MG63 (cell line): ENCODE measurements around the gene ZNF746. TPM values are rescaled to one million over a fixed set of nuclear protein-coding genes. Genes with fewer than 3 reads are reported as not detected.
A peak's percentile ranks its signal among the peaks of the same experiment; 100 is the strongest.

Source experiments
- DNase-seq: peaks from one replicate; pipeline ENCODE4 v3.0.0-alpha.2; 2020
- H3K27me3 ChIP-seq: fragments of 250-450 bp; sonication (Bioruptor Pico); 2 replicates; pipeline ENCODE4 v1.5.1; 2020; ENCODE audit warnings: mild to moderate bottlenecking, moderate library complexity
- H3K36me3 ChIP-seq: fragments of 250-450 bp; sonication (Bioruptor Pico); 2 replicates; pipeline ENCODE4 v1.5.1; 2020; ENCODE audit warnings: mild to moderate bottlenecking, moderate library complexity
- H3K4me3 ChIP-seq: fragments of 250-450 bp; sonication (Bioruptor Pico); 2 replicates; pipeline ENCODE4 v1.5.1; 2020; ENCODE audit warnings: mild to moderate bottlenecking, moderate library complexity
- H3K9me3 ChIP-seq: fragments of 250-450 bp; sonication (Bioruptor Pico); 2 replicates; pipeline ENCODE4 v1.5.1; 2020; ENCODE audit warnings: mild to moderate bottlenecking, moderate library complexity
- total RNA-seq: library from RNA; depleted of rRNA; stranded (reverse); fragments of >200 nt; shearing (Covaris generic); gene quantifications from 2 replicates; pipeline ENCODE4 v1.2.3, GENCODE V29; 2014; ENCODE audit warnings: low replicate concordance

Gene ZNF746
- total RNA-seq, 1 experiment from 2014 or later: 14.4 TPM

GRCh38 chr7:149469806-149470205 is 27.8 kb downstream of the ZNF746 start:
- Histone ChIP-seq H3K36me3 (peaks cover 6% of the 10 kb centered on the region), H3K27me3 (no peaks in the 10 kb centered on the region), H3K9me3 (peaks cover 4% of the 10 kb centered on the region; the same call in 1 of the 2 replicates), H3K4me3 (no peak overlapping the region)
- no peak for DNase-seq

- no peaks in the 10 kb centered on the region for H3K27me3 ChIP-seq
- no peak overlapping the region for H3K4me3 ChIP-seq
- H3K9me3 ChIP-seq: peaks cover 4% of the 10 kb centered on the region; the same call in 1 of the 2 replicates
- H3K36me3 ChIP-seq: no peaks in the 10 kb centered on the region; the same call in 1 of the 2 replicates
- no peak for DNase-seq
Observed at GRCh38 chr7:149468208-149468607, 29.4 kb downstream of the ZNF746 start.

GRCh38 chr7:149467321-149467859 is 30.2 kb downstream of the ZNF746 start:
- Histone ChIP-seq H3K27me3 (no peaks in the 10 kb centered on the region), H3K36me3 (no peaks in the 10 kb centered on the region), H3K9me3 (peaks cover 4% of the 10 kb centered on the region; the same call in 1 of the 2 replicates), H3K4me3 (no peak overlapping the region)
- no peak for DNase-seq

GRCh38 chr7:149466364-149466763 is 31.2 kb downstream of the ZNF746 start:
- DNase-seq: no peak
- Histone ChIP-seq H3K9me3 (peaks cover 4% of the 10 kb centered on the region; the same call in 1 of the 2 replicates), H3K4me3 (no peak overlapping the region), H3K36me3 (no peaks in the 10 kb centered on the region), H3K27me3 (no peaks in the 10 kb centered on the region)

GRCh38 chr7:149463500-149464161 is 34.0 kb downstream of the ZNF746 start:
- peaks cover 4% of the 10 kb centered on the region; the same call in 1 of the 2 replicates for H3K9me3 ChIP-seq
- DNase-seq: no peak
- no peaks in the 10 kb centered on the region for H3K36me3 ChIP-seq
- H3K27me3 ChIP-seq: no peaks in the 10 kb centered on the region
- H3K4me3 ChIP-seq: no peak overlapping the region

DNA sequence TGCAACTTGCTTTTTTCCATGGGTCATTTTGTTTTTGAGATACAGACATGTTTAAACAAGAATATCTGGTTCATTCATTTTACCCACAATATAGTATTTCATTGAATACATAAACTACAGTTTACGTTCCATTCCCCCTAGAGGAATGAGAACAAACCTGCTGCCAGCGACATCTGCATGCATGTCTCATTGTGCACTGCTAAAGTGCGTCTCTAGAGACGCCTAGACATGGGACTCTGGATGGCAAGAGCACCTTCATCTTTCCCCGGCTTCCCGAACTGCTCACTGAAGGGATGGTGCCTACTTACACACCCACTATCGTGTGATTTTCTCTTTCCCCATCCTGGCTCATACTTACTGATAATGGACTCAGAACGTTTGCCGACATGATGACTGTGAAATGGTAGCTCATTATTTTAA is 35.5 kb downstream of the ZNF746 start:
- Histone ChIP-seq H3K4me3 (no peak overlapping the region), H3K9me3 (peaks cover 4% of the 10 kb centered on the region; the same call in 1 of the 2 replicates), H3K36me3 (no peaks in the 10 kb centered on the region), H3K27me3 (no peaks in the 10 kb centered on the region)
- no peak for DNase-seq

GRCh38 chr7:149460493-149461277 is 36.9 kb downstream of the ZNF746 start, which contains the start of gene ZNF777:
ZNF777 (minus strand) TSS chr7:149461062; CDS start chr7:149456022, 5,040 bp downstream.
- Histone ChIP-seq H3K4me3 (peak within 1 kb of the TSS; percentile 59), H3K9me3 (no peaks in the 10 kb centered on the region), H3K36me3 (0 out of 2 replicates have a peak, but pooled peaks cover 3% of the 10 kb centered on the region), H3K27me3 (no peaks in the 10 kb centered on the region)
- peak; percentile 73 for DNase-seq

DNA sequence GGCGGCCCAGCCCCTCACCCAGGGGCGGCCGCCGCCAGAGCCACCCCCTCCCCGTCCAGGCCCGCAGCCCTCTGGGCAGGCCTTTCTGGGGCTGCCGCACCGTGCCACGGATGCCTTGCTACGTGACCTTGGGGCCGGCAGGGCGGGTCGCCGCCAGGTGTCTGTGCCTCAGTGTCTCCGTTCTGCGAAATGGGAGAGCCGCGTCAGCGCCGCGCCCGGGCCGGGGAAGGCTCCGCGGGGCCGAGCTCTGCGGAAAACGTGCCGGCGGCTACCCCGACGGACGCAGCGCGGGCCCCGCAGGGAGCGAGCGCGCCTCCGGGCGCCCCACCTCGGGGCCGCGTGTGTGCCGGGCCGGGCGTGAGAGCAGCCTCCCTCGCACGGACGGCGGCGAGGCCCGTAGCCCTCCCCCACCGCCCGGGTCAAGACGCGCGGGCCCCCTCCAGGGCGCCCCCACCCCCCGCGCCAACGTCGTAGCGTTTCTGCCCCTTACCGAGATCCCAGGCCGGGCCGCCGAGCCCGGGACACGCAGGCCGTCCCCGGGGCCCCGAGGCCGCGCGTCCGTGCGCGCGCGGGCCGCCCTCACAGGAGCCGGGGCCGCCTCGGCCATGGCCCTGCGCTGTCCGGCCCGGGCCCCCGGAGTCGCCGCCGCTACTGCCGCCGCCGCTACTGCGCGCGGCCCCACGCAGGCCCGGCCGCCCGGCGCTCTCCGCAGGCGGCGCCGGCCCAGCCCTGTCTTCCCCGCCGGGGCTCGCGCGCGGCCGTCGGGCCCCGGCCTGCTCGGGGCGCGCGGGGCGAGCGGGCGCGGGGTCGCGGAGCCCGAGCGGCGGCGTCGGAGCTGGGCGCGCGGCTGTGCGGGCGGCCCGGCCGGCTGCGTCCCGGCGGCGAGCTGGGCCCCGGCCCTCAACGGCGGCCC is 37.8 kb downstream of the ZNF746 start:
- DNase-seq: peak; percentile 28
- no peaks in the 10 kb centered on the region for H3K9me3 ChIP-seq
- peaks cover 3% of the 10 kb centered on the region; the same call in 1 of the 2 replicates for H3K36me3 ChIP-seq
- H3K27me3 ChIP-seq: no peaks in the 10 kb centered on the region
- peak overlapping the region; percentile 49 for H3K4me3 ChIP-seq

DNA sequence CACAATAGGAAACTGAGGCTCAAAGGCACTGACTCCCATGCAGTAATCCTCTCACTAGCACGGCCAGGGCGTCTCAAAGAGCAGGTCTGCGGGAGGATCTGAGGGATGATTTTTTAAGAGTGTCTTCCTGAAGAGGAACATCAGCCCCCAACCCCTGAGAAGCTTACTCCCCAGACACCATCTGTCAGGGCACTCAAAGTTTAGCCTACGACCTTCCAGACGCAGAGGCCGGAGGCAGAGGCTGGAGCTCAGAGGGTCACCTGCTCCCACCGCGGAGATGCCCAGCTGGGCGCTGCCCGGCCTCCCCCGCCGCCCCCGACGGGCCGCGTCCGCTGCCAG is 38.4 kb downstream of the ZNF746 start:
- DNase-seq: no peak
- no peaks in the 10 kb centered on the region for H3K9me3 ChIP-seq
- H3K4me3 ChIP-seq: peak overlapping the region; percentile 49
- no peaks in the 10 kb centered on the region for H3K27me3 ChIP-seq
- peaks cover 5% of the 10 kb centered on the region; the same call in 1 of the 2 replicates for H3K36me3 ChIP-seq

DNA sequence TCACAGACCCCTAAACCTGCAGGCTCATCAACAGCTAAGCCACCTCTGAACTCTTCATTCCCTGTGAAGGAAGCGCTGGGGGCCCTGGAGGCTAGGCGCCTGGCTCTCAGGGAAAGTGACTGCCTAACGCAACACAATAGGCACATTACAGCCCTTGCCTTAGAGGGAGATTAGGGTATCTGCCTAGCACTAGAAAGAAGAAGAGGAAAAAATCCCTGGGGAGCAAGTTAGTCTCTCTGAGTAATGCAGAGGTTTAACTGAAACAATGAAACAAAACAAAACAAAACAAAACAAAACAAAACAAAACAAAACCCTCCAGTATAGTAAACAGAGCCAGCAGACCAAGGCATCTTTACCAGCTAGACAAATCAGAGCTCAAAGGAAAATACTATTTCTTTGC is 39.4 kb downstream of the ZNF746 start:
- Histone ChIP-seq H3K4me3 (no peak overlapping the region), H3K9me3 (no peaks in the 10 kb centered on the region), H3K36me3 (peaks cover 5% of the 10 kb centered on the region; the same call in 1 of the 2 replicates), H3K27me3 (no peaks in the 10 kb centered on the region)
- no peak for DNase-seq

DNA sequence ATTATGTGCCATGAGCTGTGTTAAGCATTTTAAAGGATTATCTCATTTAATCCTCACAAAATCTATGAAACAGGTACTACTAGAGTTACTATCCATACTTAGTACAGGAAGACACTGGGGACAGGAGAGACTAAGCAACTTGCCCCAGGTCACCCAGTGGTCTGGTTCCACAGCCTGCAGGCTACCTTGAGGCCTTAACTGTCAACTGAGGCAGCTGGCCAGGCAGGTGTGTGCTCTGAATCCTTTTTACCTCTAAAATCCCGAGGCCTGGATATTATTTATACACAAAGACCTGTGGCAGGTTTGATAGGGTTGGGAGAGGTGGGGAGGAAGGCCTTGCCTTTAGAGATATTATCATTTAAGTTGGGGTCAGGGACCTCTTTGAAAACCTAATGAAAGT is 39.8 kb downstream of the ZNF746 start:
- Histone ChIP-seq H3K9me3 (no peaks in the 10 kb centered on the region), H3K4me3 (no peak overlapping the region), H3K27me3 (no peaks in the 10 kb centered on the region), H3K36me3 (peaks cover 8% of the 10 kb centered on the region)
- no peak for DNase-seq

- H3K27me3 ChIP-seq: no peaks in the 10 kb centered on the region
- H3K4me3 ChIP-seq: no peak overlapping the region
- peaks cover 8% of the 10 kb centered on the region for H3K36me3 ChIP-seq
- H3K9me3 ChIP-seq: no peaks in the 10 kb centered on the region
- no peak for DNase-seq
Observed at GRCh38 chr7:149456506-149457421, 40.8 kb downstream of the ZNF746 start.

GRCh38 chr7:149455175-149455950 is 42.2 kb downstream of the ZNF746 start:
- H3K36me3 ChIP-seq: peaks cover 10% of the 10 kb centered on the region
- H3K9me3 ChIP-seq: no peaks in the 10 kb centered on the region
- H3K4me3 ChIP-seq: no peak overlapping the region
- DNase-seq: no peak
- no peaks in the 10 kb centered on the region for H3K27me3 ChIP-seq

DNA sequence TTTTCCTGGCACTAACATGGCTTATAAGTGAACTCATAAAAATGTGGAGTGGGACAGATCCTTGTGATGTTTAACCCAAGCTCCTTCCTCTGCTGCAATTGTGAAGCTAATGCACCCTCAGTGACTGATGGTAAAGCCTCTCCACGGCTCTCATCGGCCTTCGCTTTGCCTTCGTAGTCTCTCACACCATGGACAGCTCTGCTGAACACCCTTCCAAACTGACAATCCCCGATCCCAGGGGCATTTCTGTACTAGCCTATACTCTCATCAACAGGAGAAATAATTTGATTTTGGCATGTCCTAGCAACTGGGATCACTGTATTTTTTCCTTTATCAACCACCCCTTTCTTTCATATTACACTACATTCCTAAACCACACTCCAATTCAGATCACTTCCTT is 42.9 kb downstream of the ZNF746 start:
- Histone ChIP-seq H3K4me3 (no peak overlapping the region), H3K27me3 (no peaks in the 10 kb centered on the region), H3K36me3 (peaks cover 10% of the 10 kb centered on the region), H3K9me3 (no peaks in the 10 kb centered on the region)
- no peak for DNase-seq

GRCh38 chr7:149454006-149454405 is 43.6 kb downstream of the ZNF746 start:
- H3K27me3 ChIP-seq: no peaks in the 10 kb centered on the region
- no peaks in the 10 kb centered on the region for H3K9me3 ChIP-seq
- H3K36me3 ChIP-seq: peaks cover 10% of the 10 kb centered on the region
- no peak overlapping the region for H3K4me3 ChIP-seq
- no peak for DNase-seq
